Measurements from ENCODE around the gene PCDHGA6.
"Not testable (repeated sequence)": the region's sequence is repeated elsewhere in the genome, so short reads cannot be mapped to it uniquely, and the experiment has no call there.

Gene PCDHGA6

GRCh38 chr5:141345327-141345726 lies 28.4 kb upstream of the PCDHGA6 start:
- no peak for DNase-seq (ENCODE audit: low read depth in 1 of 2, low spot score in 1 of 2)
- H3K4me3 ChIP-seq (replicated peaks; ENCODE audit: insufficient read depth, low read length): no peak overlapping the region
- TF ChIP-seq SPI1 (IDR thresholded peaks at IDR 0.05; ENCODE audit: borderline replicate concordance, low read depth): no peak
- TF ChIP-seq GABPA (IDR thresholded peaks at IDR 0.05; ENCODE audit: low read depth): no peak
- no peak for TF ChIP-seq REST (IDR thresholded peaks at IDR 0.05; ENCODE audit: insufficient replicate concordance, low read depth)
- no peak for TF ChIP-seq POLR2AphosphoS5 (IDR thresholded peaks at IDR 0.05; ENCODE audit: low read depth)
- TF ChIP-seq CTCF (IDR thresholded peaks at IDR 0.05; ENCODE audit: insufficient read depth, low read length): no peak
- H3K27ac ChIP-seq (replicated peaks): no peak overlapping the region
- H3K27me3 ChIP-seq (ENCODE audit: insufficient read depth, poor library complexity, severe bottlenecking): no peaks in the 10 kb centered on the region

- H3K4me3 ChIP-seq (replicated peaks; ENCODE audit: insufficient read depth, low read length); DNase-seq (ENCODE audit: low read depth in 1 of 2, low spot score in 1 of 2); H3K27me3 ChIP-seq (ENCODE audit: insufficient read depth, poor library complexity, severe bottlenecking); H3K27ac ChIP-seq (replicated peaks): not testable (repeated sequence)
Measured at GRCh38 chr5:141346017-141346416, 27.7 kb upstream of the PCDHGA6 start.

GRCh38 chr5:141349917-141350619 lies 23.6 kb upstream of the PCDHGA6 start, which contains the start of gene PCDHGB1:
Gene PCDHGB1 (plus strand): TSS chr5:141350099. CDS start chr5:141350261, 162 bp downstream.
- DNase-seq (ENCODE audit: low read depth in 1 of 2, low spot score in 1 of 2): peak in 1 of 2 experiments; percentile 46
- TF ChIP-seq SPI1 (IDR thresholded peaks at IDR 0.05; ENCODE audit: borderline replicate concordance, low read depth): no peak
- TF ChIP-seq CTCF (IDR thresholded peaks at IDR 0.05; ENCODE audit: insufficient read depth, low read length): peak; percentile 32
- no peak within 1 kb of the TSS for H3K4me3 ChIP-seq (replicated peaks; ENCODE audit: insufficient read depth, low read length)

GRCh38 chr5:141351591-141351990 lies 22.1 kb upstream of the PCDHGA6 start:
- TF ChIP-seq SPI1 (IDR thresholded peaks at IDR 0.05; ENCODE audit: borderline replicate concordance, low read depth) (no peak), CTCF (IDR thresholded peaks at IDR 0.05; ENCODE audit: insufficient read depth, low read length) (no peak), POLR2AphosphoS5 (IDR thresholded peaks at IDR 0.05; ENCODE audit: low read depth) (no peak), GABPA (IDR thresholded peaks at IDR 0.05; ENCODE audit: low read depth) (no peak)
- no peaks in the 10 kb centered on the region for H3K27me3 ChIP-seq (ENCODE audit: insufficient read depth, poor library complexity, severe bottlenecking)
- H3K27ac ChIP-seq (replicated peaks): no peak overlapping the region
- no peak overlapping the region for H3K4me3 ChIP-seq (replicated peaks; ENCODE audit: insufficient read depth, low read length)
- no peak for DNase-seq (ENCODE audit: low read depth in 1 of 2, low spot score in 1 of 2)

More at GRCh38 chr5:141349917-141350619, 23.6 kb upstream of the PCDHGA6 start, which contains the start of gene PCDHGB1:
- no peak within 1 kb of the TSS for H3K27ac ChIP-seq (replicated peaks)
- no peaks in the 10 kb centered on the region for H3K27me3 ChIP-seq (ENCODE audit: insufficient read depth, poor library complexity, severe bottlenecking)

- Histone ChIP-seq H3K27me3 (ENCODE audit: insufficient read depth, poor library complexity, severe bottlenecking) (no peaks in the 10 kb centered on the region), H3K4me3 (replicated peaks; ENCODE audit: insufficient read depth, low read length) (no peak within 1 kb of the TSS), H3K27ac (replicated peaks) (no peak within 1 kb of the TSS)
- DNase-seq (ENCODE audit: low read depth in 1 of 2, low spot score in 1 of 2): no peak
- TF ChIP-seq REST (IDR thresholded peaks at IDR 0.05; ENCODE audit: insufficient replicate concordance, low read depth) (no peak), POLR2AphosphoS5 (IDR thresholded peaks at IDR 0.05; ENCODE audit: low read depth) (no peak), CTCF (IDR thresholded peaks at IDR 0.05; ENCODE audit: insufficient read depth, low read length) (no peak), SPI1 (IDR thresholded peaks at IDR 0.05; ENCODE audit: borderline replicate concordance, low read depth) (no peak), GABPA (IDR thresholded peaks at IDR 0.05; ENCODE audit: low read depth) (no peak)
Measured at GRCh38 chr5:141354900-141355469, 18.7 kb upstream of the PCDHGA6 start, which contains the start of gene PCDHGA4. Gene PCDHGA4 (plus strand): TSS chr5:141355021. CDS start chr5:141355108, 87 bp downstream.

All from HL-60 (cell line).